ENCODE data around the gene ATXN1.

GRCh38 chr6:16806363-16806762 is 45.1 kb upstream of the ATXN1 start:
- no peak for TF ChIP-seq CTCF (optimal IDR thresholded peaks at IDR 0.05 in 1 of 3, IDR thresholded peaks at IDR 0.05 in 1 of 3, conservative IDR thresholded peaks at IDR 0.05 in 1 of 3; ENCODE audit: extremely low read depth in 1 of 3, insufficient read depth in 2 of 3, low read length in 3 of 3)
- TF ChIP-seq EZH2 (IDR thresholded peaks at IDR 0.05; ENCODE audit: low read length), result no peak

All from keratinocyte (primary cell).